Activated CD4-positive, alpha-beta T cell treated with anti-CD3 and anti-CD28 coated beads, Interleukin-2, amount 50 U/mL, for 4 hours (primary cell): ENCODE results near the gene DHRS9.
A peak's percentile ranks its signal among the peaks of the same experiment; 100 is the strongest.
"Not testable (repeated sequence)": the region's sequence is repeated elsewhere in the genome, so short reads cannot be mapped to it uniquely, and the experiment has no call there.

Experiments
- DNase-seq, 2 experiments: peaks; one replicate each; pipeline ENCODE4 v3.0.0-alpha.2; 2020

Gene DHRS9

GRCh38 chr2:169104848-169105247 lies 35.5 kb downstream of the DHRS9 start:
- DNase-seq, result no peak

- DNase-seq, result no peak
Measured at GRCh38 chr2:169105476-169105875, 36.1 kb downstream of the DHRS9 start.

GRCh38 chr2:169106134-169106533 lies 36.8 kb downstream of the DHRS9 start:
- DNase-seq, result no peak

- DNase-seq, result no peak
Measured at GRCh38 chr2:169106563-169107545, 37.5 kb downstream of the DHRS9 start.

- DNase-seq, result no peak
Measured at GRCh38 chr2:169107645-169108044, 38.3 kb downstream of the DHRS9 start.

- DNase-seq, result no peak
Measured at GRCh38 chr2:169108099-169108884, 38.9 kb downstream of the DHRS9 start.

- peak; percentile 68 to 70 for DNase-seq
Measured at GRCh38 chr2:169109502-169110409, 40.4 kb downstream of the DHRS9 start.

- no peak for DNase-seq
Measured at GRCh38 chr2:169110419-169110818, 41.1 kb downstream of the DHRS9 start.

GRCh38 chr2:169110916-169111315 lies 41.6 kb downstream of the DHRS9 start:
- no peak for DNase-seq

GRCh38 chr2:169112841-169113240 lies 43.5 kb downstream of the DHRS9 start:
- no peak for DNase-seq

GRCh38 chr2:169114056-169114455 lies 44.7 kb downstream of the DHRS9 start:
- no peak for DNase-seq

- no peak for DNase-seq
Measured at GRCh38 chr2:169116327-169116726, 47.0 kb downstream of the DHRS9 start.

- DNase-seq, result no peak
Measured at GRCh38 chr2:169116993-169117392, 47.6 kb downstream of the DHRS9 start.

- DNase-seq, result no peak
Measured at GRCh38 chr2:169118060-169118459, 48.7 kb downstream of the DHRS9 start.

- DNase-seq, result no peak
Measured at GRCh38 chr2:169119123-169119760, 49.9 kb downstream of the DHRS9 start.

- DNase-seq, result no peak
Measured at GRCh38 chr2:169119851-169120250, 50.5 kb downstream of the DHRS9 start.

GRCh38 chr2:169129703-169130243 lies 60.4 kb downstream of the DHRS9 start:
- DNase-seq, result no peak

- DNase-seq, result no peak
Measured at GRCh38 chr2:169131587-169132512, 62.5 kb downstream of the DHRS9 start.

GRCh38 chr2:169134272-169134671 lies 64.9 kb downstream of the DHRS9 start:
- not testable (repeated sequence) for DNase-seq

- DNase-seq, result not testable (repeated sequence)
Measured at GRCh38 chr2:169136428-169136827, 67.1 kb downstream of the DHRS9 start.
